Activated B cell treated with CpG ODN at 0.5 μM for 24 hours (primary cell): Measurements from ENCODE around the gene NPW. TPM values are rescaled to one million over a fixed set of nuclear protein-coding genes. Genes with fewer than 3 reads are reported as not detected.

Experiments used
- ATAC-seq: fragments of 200-7000 bp; cut with Tn5 transposase; one replicate; pipeline ENCODE4 v1.10.0; 2021; ENCODE audit warnings: low read depth, mild to moderate bottlenecking, moderate library complexity
- CTCF ChIA-PET: fragments of 350-600 bp; sonication (Branson Sonifier 250); formaldehyde crosslinking; loops from one replicate; lab custom pipeline; 2021; ENCODE audit warnings: antibody characterized with exemption; lab: Charles Lee
- POLR2A ChIA-PET: fragments of 350-600 bp; sonication (Branson Sonifier 250); formaldehyde crosslinking; loops from one replicate; lab custom pipeline; 2021; ENCODE audit warnings: antibody characterized with exemption; lab: Charles Lee
- DNase-seq: peaks from one replicate; pipeline ENCODE4 v3.0.0; 2022
- H3K27ac Mint-ChIP-seq: one replicate; pipeline ENCODE4 v1.8.0; 2020; ENCODE audit warnings: mixed read lengths
- H3K27me3 Mint-ChIP-seq: one replicate; pipeline ENCODE4 v1.8.0; 2021; ENCODE audit warnings: mixed read lengths
- H3K36me3 Mint-ChIP-seq: one replicate; pipeline ENCODE4 v1.8.0; 2021; ENCODE audit warnings: low read depth, mixed read lengths
- H3K4me1 Mint-ChIP-seq: one replicate; pipeline ENCODE4 v1.8.0; 2021; ENCODE audit warnings: mixed read lengths
- H3K4me3 Mint-ChIP-seq: one replicate; pipeline ENCODE4 v1.8.0; 2020; ENCODE audit warnings: mild to moderate bottlenecking, mixed read lengths
- H3K9me3 Mint-ChIP-seq: one replicate; pipeline ENCODE4 v1.8.0; 2020; ENCODE audit warnings: mixed read lengths
- CTCF ChIP-seq: fragments of 200-600 bp; IDR thresholded peaks from one replicate; pipeline ENCODE4 v1.8.0; 2022; ENCODE audit warnings: antibody characterized with exemption, mild to moderate bottlenecking
- intact Hi-C: fragments of 100-400 bp; cut with micrococcal nuclease; formaldehyde crosslinking; loops from one replicate; pipeline ENCODE4 v1.15.1; 2024
- total RNA-seq: library from RNA; stranded (reverse); gene quantifications from 2 replicates; pipeline ENCODE4 v1.2.3, GENCODE V29; 2022

NPW gene
- total RNA-seq, 1 donor from 2014 or later, result 1.5 TPM

GRCh38 chr16:2034696-2035430 is 15.3 kb downstream of the NPW start:
- ATAC-seq (no peak), DNase-seq (no peak)
- TF ChIP-seq CTCF, result no peak
- Mint-ChIP-seq H3K27me3 (peaks cover 6% of the 10 kb centered on the region), H3K36me3 (no peaks in the 10 kb centered on the region), H3K4me1 (peaks cover 2% of the 10 kb centered on the region), H3K9me3 (no peaks in the 10 kb centered on the region), H3K4me3 (no peak overlapping the region), H3K27ac (no peak overlapping the region)
- POLR2A ChIA-PET, result no interaction called here
- CTCF ChIA-PET, result no interaction called here
- intact Hi-C loops, result no loop called here

GRCh38 chr16:2035431-2036199 is 16.0 kb downstream of the NPW start:
- H3K9me3 Mint-ChIP-seq, result no peaks in the 10 kb centered on the region
- intact Hi-C loops, result no loop called here
- TF ChIP-seq CTCF, result no peak
- H3K27me3 Mint-ChIP-seq, result peaks cover 6% of the 10 kb centered on the region
- no peak for DNase-seq
- ChIA-PET POLR2A (interaction anchor here (0.6 kb wide), 1 partner anchor 1100 kb away, joined by 5 read pairs; no protein-coding TSS in a partner anchor), CTCF (no interaction called here)
- no peaks in the 10 kb centered on the region for H3K36me3 Mint-ChIP-seq
- no peak for ATAC-seq
- H3K27ac Mint-ChIP-seq, result no peak overlapping the region
- H3K4me3 Mint-ChIP-seq, result no peak overlapping the region
- H3K4me1 Mint-ChIP-seq, result peaks cover 2% of the 10 kb centered on the region

DNA sequence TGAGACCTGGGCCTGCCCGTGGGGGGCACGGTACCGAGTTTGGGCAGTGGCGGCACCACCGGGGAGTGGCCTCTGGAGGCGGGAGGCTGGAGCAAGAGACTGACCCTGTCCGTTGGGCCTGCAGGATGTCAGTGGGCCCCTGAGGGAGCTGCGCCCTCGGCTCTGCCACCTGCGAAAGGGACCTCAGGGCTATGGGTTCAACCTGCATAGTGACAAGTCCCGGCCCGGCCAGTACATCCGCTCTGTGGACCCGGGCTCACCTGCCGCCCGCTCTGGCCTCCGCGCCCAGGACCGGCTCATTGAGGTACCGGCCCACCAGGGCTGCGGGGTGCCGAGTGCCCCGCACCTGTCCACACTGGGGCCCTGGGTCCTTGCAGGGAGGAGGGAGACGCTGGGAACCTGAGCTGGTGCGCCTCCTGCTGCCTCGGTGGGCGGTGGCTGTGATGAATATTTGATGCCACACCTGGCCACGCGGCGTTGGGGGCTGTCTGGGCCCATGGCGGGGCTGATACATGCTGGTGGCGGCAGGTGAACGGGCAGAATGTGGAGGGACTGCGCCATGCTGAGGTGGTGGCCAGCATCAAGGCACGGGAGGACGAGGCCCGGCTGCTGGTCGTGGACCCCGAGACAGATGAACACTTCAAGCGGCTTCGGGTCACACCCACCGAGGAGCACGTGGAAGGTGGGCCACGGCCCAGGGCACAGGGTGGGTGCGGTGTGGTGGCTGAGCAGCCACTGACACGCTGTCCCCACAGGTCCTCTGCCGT is 16.8 kb downstream of the NPW start:
- ATAC-seq (no peak), DNase-seq (no peak)
- Mint-ChIP-seq H3K9me3 (no peaks in the 10 kb centered on the region), H3K4me1 (peaks cover 2% of the 10 kb centered on the region), H3K4me3 (no peak overlapping the region), H3K36me3 (no peaks in the 10 kb centered on the region), H3K27ac (no peak overlapping the region), H3K27me3 (peaks cover 6% of the 10 kb centered on the region)
- intact Hi-C loops, result no loop called here
- POLR2A ChIA-PET, result interaction anchor here (0.6 kb wide), 1 partner anchor 1101 kb away, joined by 5 read pairs; no protein-coding TSS in a partner anchor
- no peak for TF ChIP-seq CTCF
- CTCF ChIA-PET, result no interaction called here

GRCh38 chr16:2037115-2037514 is 17.5 kb downstream of the NPW start:
- H3K4me1 Mint-ChIP-seq, result peaks cover 2% of the 10 kb centered on the region
- peaks cover 6% of the 10 kb centered on the region for H3K27me3 Mint-ChIP-seq
- POLR2A ChIA-PET, result no interaction called here
- TF ChIP-seq CTCF, result no peak
- CTCF ChIA-PET, result no interaction called here
- intact Hi-C loops, result no loop called here
- no peak for DNase-seq
- H3K9me3 Mint-ChIP-seq, result no peaks in the 10 kb centered on the region
- no peaks in the 10 kb centered on the region for H3K36me3 Mint-ChIP-seq
- ATAC-seq, result no peak
- H3K27ac Mint-ChIP-seq, result no peak overlapping the region
- no peak overlapping the region for H3K4me3 Mint-ChIP-seq
